HG03139 (cell line): Measurements from ENCODE around the gene PDE6C.

ENCODE experiments used
- ATAC-seq: cut with Tn5 transposase; IDR thresholded peaks from one replicate; pipeline ENCODE4 v1.9.1; 2021; ENCODE audit not compliant: unreplicated experiment

PDE6C gene

DNA sequence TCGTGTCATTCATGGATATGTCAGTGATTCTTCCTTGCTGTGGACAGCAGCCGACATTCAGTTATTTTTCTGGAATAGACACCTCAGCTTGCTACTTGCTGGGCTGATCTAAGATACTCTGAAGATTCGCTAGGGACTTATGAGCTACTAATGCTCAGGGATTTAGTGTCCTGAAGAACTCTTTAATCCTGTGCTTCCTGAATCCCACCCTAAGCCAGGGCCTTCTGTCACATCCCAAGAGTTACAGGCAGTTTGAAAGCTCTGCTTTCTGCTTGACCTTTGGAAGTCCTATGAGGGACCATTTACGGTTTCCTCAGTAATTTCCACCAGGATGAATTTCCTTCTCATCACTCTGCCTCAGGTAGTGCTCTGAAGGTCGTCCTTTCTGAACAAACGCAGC is at the start of gene PDE6C:
TSS of gene PDE6C (plus strand) at position 227 of the 400 bp plus-strand sequence. CDS start 189 bp downstream, outside the sequence.
- no peak for ATAC-seq

- no peak for ATAC-seq
These were observed 46.9 kb upstream of the PDE6C start for GRCh38 chr10:93565446-93565845.

- ATAC-seq: no peak
These were observed 45.7 kb upstream of the PDE6C start, which contains the start of gene FFAR4 for GRCh38 chr10:93566435-93567276. TSS of gene FFAR4 (plus strand) at chr10:93566665. CDS start at chr10:93566721, 56 bp downstream.

GRCh38 chr10:93567277-93568104 is 44.8 kb upstream of the PDE6C start:
- ATAC-seq: no peak

GRCh38 chr10:93568105-93568390 is 44.3 kb upstream of the PDE6C start:
- ATAC-seq: no peak

DNA sequence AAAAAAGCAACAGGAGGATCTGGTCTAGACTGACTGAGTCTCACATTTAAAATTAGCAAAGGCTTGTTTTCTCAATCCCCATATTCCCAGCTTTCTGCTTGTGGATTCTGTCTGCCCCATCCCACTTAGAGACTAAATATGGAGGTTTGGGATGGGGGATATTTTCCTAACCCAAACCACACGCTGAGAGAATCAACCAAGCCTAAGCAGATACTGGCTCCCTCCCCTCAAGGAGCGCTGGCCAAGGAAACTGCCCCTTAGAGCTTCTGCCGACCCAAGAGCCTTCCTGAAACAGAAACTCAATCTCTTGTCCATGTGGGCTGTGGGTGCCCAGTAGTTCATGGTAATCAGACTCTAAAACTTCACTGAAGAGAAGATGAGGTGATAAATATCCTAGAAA is 42.0 kb upstream of the PDE6C start:
- no peak for ATAC-seq

- no peak for ATAC-seq
These were observed 39.7 kb upstream of the PDE6C start for GRCh38 chr10:93572606-93573005.

DNA sequence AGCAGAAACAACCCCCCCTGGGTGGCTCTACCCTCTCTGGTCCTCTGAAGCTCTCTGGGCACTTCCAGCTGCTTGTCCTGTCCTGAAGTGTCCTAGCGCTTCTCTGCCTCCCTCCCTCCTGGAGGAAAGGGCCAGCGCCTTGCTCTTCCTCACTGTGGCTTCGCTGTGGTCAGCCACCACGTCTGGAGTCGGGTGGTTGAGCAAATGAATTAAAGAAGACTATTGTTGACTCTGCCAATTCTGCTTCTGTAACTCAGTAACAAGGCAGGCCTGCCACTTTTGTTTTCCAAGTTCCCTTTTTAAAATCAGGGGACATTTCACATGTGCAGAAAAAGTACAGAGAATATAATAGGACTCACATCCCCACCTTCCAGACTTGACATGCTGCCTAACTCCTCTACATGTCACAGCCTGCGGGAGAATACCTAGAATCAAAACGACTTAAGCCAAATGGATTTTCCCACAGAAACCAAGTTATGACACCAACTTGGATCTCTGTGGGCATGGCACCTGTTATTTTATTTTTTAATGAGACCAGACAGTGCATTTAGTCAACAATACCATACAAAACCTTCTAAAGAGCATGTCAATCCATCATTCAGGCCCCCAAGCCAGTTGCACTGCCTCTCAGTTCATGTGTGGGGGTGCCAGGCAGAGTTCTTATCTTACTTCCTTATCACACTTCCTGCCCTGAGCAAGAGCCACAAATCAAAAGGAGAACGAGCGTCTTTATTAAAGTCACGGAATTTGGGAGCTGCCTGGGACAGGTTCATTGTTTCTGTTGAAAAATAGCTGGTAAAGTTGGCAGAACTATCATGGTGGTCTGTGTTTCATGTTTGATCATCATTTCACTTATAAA is 39.1 kb upstream of the PDE6C start:
- no peak for ATAC-seq

DNA sequence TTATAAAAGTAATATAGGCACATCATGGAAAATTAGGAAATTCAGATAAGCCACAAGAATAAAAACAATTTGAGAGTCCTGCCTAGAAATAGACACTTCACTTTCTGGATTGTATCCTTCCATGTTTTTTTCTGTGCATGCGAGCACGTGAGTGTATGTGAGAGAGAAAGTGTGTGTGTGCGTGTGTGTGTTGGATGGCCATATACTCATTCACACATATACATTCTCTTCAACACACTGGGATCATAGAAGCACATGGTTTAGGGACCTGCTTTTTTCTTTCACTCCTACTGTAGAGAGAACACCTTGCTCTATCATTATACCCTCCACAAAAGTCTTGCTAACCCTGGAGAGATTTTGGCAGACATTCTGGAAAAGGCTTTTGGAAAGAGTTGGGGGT is 38.4 kb upstream of the PDE6C start:
- no peak for ATAC-seq

DNA sequence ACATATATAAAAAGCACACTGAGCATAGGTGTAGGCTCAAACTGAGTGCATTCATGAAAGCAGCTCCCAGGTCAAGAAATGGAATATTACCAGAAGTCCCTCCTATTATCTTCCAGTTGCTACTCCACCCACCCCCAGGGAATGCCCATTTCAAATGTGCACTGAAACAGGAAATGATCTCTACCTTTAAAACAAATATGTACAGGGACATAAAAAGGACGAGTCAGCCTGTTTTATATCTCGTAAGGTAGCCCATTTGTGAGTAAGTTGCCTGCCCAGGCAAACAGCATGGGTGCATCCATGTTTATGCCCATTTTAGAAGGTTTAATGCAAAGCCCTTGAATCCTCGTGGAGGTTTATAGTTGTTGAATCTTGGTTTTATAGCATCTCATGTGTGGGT is 35.4 kb upstream of the PDE6C start:
- ATAC-seq: no peak

- ATAC-seq: no peak
These were observed 34.8 kb upstream of the PDE6C start for GRCh38 chr10:93577565-93577964.

GRCh38 chr10:93579089-93579488 is 33.2 kb upstream of the PDE6C start:
- ATAC-seq: no peak

DNA sequence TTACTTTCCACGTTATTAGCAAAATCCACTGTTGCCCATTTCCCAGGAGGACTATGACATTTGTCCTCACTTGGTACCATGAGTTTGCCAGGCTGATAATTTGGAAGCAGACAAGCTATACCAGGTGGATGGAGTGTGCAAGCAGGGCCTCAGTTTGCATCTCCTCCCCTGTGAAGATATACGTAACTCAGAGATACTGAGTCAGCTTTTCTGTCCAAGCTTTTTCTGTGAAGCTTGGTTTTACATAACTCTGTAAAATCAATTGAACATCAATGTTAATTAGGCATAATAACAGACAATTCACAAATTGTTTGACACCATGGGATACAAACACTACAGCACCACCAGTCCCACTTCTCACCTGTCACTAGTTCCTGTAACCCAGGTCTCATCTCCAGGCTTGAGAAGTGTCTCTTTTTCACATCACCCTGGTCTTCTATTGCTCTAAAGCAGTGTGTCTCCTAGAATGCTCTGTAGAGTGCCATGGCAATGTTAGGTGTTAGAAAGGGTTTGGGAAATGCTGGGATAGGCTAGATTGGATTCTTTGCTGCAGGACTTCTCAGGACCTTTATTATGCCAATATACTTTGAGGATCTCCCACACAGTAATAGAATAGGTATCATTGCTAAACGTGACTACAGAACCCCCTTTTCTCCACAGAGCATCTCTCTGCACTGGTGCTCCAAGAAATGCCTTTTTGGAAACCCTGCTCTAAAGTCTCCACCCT is 32.2 kb upstream of the PDE6C start:
- ATAC-seq: no peak

GRCh38 chr10:93580828-93581227 is 31.5 kb upstream of the PDE6C start:
- no peak for ATAC-seq

GRCh38 chr10:93584445-93584844 is 27.9 kb upstream of the PDE6C start:
- ATAC-seq: no peak

DNA sequence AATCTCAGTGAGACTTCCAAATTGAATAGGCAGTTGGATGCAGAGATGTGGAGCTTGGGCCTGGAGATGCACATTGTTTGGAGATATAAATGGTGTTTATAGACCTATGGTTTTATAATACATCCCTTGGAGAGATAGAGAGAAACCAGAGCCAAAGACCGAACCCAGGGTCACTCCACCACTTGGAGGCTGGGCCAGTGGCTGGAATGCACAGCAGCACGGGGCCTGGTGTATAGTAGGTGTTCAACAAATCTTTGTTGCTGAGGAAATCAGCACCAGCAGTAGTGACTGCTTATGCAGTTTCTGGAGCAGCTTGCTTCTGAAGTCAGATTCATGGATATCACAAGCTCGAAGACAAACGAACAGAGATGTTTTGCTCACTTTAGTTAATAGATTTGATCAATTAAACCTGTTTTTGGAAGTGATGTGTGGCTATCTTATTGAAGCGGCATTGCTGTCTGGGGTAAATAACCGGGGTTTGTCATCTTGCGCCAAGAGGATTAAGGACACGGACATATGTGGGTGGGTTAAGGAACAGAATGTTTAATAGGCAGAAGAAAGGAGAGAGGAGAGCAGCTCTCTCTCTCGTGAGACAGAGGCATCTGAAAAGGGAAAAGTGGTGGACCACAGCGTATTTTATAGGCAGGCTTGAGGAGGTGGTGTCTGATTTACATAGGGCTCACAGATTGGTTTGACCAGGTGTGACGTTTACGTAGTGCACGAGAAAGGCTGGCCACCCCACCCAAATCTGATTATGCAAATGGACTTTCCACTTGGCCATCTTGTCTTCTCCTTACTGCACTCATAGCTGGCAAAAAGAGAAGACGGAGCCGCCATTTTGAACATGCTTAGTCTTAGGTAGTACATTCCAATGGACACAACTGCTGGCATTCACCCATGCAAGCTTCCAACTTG is 22.4 kb upstream of the PDE6C start:
- ATAC-seq: no peak

DNA sequence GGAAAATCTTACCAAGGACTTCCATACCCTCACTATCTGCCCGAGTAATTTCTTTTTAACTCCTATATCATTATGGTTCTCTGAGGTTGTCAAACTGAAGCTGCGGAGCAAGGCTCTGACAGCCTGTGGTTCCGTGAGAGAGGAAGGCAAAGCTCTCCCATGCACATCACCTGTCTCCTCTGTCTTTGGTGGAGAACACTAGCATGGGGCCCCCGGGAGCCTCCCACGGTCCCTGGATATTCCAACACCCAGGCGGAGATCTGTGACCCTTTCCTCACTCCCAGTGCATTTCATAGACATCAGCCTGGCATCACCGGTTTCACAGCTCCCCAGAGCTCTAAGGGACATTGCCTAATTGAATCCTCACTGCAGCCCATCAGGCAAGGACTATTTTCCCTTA is 21.7 kb upstream of the PDE6C start:
- ATAC-seq: no peak

DNA sequence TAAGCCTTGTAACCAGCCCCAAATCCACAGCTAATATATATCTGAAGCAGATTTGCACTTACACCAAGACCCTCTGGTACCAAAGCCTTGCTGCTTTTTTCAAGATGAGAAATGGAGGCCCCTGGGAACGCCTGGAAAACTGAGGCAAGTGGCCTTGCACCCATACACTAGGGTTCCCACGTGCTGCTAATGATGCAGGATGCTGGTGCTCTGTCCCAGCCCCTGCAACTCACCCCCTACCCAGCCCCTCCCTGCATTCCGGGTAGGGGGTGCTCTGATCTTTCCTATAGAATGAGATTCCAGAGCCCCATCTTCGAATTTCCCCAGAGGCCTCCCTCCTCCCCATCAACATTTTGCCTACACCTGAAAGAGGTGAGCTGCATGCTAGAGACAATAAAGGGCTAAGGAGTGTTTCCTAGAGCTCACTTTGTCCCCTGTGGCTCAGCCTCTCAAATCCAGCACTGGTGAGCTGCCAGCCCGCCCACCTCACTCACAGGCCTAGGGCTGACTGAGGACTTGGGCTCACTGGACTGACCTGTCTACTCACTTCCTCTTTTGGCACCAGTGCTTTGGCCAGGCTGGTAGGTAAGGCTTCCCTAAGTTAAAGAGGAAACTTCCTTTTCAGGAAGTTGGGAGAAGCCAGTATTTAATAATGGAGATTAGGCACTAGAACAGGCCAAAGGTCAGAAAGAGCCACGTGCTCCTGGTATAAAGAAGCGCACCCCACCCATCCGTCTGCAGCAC is 21.1 kb upstream of the PDE6C start:
- no peak for ATAC-seq

GRCh38 chr10:93593254-93593653 is 19.1 kb upstream of the PDE6C start:
- no peak for ATAC-seq
